GM12875 (cell line): ENCODE results near the gene CHCHD3.
"Not testable (repeated sequence)": the region's sequence is repeated elsewhere in the genome, so short reads cannot be mapped to it uniquely, and the experiment has no call there.

Experiments used
- H3K4me3 ChIP-seq: one replicate; pipeline ENCODE4 v1.5.1; 2011; ENCODE audit warnings: low read depth, low read length, control low read depth
- CTCF ChIP-seq: IDR thresholded peaks from 2 replicates; pipeline ENCODE4 v1.5.1; 2011; ENCODE audit warnings: low read depth, mild to moderate bottlenecking, control low read depth, inconsistent platforms, low read length, moderate library complexity, borderline replicate concordance; ENCODE audit not compliant: insufficient read depth

Gene CHCHD3

DNA sequence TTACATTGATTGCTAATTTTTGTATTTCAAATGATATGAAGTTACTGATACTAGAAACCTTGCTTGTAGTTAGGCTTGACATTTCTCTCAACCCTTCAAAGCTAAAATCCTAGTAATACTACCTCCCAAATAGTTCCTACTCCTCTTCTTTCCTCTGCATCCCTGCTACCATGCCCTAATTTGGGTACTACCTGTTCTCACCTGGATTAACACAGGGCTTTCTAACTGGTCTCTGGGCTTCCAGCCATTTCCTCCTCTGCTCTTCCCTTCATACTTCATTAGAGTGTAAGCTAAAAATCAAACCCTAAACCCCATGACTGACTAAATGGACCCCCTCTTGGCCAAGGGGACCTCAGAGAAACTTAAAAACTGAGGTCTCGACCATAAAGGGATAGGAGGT is 112.4 kb downstream of the CHCHD3 start:
- no peak for TF ChIP-seq CTCF
- no peak overlapping the region for H3K4me3 ChIP-seq

DNA sequence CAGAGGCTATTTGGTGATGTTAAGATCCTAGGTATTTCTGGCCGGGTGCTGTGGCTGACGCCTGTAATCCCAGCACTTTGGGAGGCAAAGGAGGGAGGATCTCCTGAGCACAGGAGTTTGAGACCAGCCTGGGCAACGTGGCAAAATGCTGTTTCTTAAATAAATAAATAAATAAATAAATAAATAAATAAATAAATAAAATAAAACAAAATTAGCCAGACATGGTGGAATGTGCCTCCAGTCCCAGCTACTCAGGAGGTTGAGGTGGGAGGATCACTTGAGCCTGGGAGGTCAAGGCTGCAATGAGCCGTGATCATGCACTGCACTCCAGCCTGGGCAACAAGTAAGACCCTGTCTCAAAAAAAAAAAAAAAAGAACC is 114.4 kb downstream of the CHCHD3 start:
- H3K4me3 ChIP-seq = not testable (repeated sequence)

GRCh38 chr7:132966754-132967469 is 115.0 kb downstream of the CHCHD3 start:
- no peak overlapping the region for H3K4me3 ChIP-seq
- no peak for TF ChIP-seq CTCF

GRCh38 chr7:132965951-132966350 is 115.9 kb downstream of the CHCHD3 start:
- no peak overlapping the region for H3K4me3 ChIP-seq
- no peak for TF ChIP-seq CTCF

- no peak overlapping the region for H3K4me3 ChIP-seq
- TF ChIP-seq CTCF = no peak
These were observed 117.0 kb downstream of the CHCHD3 start for GRCh38 chr7:132964876-132965275.

- TF ChIP-seq CTCF = no peak
These were observed 122.0 kb downstream of the CHCHD3 start for GRCh38 chr7:132959891-132960290.

DNA sequence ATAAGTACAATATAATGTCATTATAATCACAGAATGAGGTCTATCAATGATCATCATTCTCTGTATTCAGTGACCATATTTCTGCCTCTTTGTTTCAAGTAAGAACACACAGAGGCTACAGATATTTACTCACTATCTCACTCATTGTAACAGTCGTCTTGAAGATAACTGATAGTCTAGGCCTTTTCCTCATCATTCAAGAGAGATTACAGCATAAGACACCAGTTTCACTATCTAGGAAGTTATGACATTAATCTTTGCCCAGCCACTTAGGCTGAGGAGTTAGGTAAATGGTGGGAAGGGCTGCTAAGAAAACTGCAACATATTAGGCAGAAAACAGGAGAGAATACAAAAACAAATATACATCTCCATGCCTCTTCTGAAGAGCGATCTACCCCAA is 125.3 kb downstream of the CHCHD3 start:
- no peak overlapping the region for H3K4me3 ChIP-seq
- TF ChIP-seq CTCF = no peak

More at GRCh38 chr7:132959891-132960290, 122.0 kb downstream of the CHCHD3 start:
- no peak overlapping the region for H3K4me3 ChIP-seq
